NCI-H1436 (cell line): ENCODE measurements around the gene ZBTB3.
"Not testable (repeated sequence)": the region's sequence is repeated elsewhere in the genome, so short reads cannot be mapped to it uniquely, and the experiment has no call there.

Experiments
- DNase-seq: peaks from one replicate; lab custom pipeline; 2025; lab: John Stamatoyannopoulos, UW

Gene ZBTB3

DNA sequence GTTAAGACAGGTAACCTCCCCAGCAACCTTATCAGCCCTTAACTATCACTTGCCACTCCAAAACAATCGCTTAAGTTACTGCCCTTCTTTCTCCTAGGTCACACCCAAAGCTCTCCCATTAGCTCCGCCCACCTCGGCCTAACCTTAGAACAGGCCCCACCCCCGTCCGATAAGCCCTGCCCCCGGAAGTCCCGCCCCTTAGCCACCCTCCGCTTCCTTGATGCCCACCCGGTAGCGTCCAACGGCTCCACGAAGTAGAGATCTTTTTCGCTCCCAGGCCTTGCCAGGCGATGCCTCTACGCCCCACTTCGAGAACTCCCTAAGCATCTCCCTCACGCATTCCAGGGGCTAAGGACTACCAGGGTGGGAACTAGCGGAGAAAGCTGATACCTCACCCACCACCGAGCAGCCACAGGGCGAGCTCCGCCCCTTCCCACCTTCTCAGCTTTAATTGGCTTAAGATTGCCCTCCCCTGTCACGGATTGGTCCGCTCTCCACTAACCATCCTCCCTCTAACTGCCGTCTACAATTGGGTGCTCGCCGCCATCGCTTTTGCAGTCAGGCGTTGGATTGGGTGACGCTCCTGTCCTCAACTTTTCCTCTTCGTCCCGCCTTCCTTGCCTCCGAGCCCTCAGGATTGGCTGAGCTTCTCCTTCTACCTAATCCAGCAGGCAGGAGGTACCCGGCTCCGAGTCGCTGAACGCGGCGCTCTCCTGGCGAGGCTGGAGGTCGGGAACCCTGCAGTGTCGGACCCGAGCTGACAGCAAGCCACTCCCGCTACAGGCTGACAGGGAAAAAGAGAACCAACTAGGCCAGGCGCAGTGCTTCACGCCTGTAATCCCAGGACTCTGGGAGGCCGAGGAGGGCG is at the start of gene ZBTB3:
TSS of gene ZBTB3 (minus strand) at position 425 of the 868 bp plus-strand sequence. CDS start 496 bp downstream, outside the sequence.
- peak; percentile 98 for DNase-seq

DNA sequence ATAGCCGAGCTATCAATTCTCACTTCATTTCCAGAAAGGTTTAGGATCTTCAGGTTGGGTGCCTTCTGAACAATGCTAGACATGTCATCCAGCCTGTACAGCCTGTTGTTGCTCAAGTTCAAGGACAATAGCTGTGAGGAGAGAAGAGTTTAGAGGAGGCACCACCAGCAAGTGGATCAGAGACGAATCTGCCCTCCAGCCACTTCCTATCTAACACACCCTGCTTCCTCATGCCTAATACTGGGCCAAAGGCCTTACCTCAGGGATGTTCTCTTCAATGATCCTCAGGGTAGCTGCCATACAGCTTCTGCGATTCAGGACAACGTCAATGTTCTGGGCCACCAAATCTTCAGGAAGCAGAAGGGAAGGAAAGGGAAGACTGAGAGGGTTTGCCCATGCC is 47.1 kb upstream of the ZBTB3 start:
- no peak for DNase-seq

DNA sequence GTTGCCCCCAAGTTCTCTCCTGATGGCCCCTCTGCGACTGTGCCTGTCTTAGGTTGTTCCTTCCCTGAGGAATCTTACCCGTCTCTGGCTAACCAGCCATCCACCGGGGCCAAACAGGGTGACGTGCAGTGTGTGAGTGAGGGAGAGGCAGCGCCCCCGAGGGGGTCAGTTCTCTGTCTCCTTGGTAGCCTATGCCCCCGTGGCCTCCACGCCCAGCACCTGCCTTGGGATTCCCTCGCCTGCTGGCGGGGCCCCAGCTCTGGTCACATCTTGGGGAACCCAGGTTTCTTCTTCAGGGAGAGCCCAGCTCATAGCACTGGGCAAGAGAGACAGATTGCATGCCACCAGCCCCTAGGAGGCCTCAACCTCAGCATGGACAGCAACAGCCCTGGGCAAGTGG is 45.5 kb upstream of the ZBTB3 start:
- no peak for DNase-seq

DNA sequence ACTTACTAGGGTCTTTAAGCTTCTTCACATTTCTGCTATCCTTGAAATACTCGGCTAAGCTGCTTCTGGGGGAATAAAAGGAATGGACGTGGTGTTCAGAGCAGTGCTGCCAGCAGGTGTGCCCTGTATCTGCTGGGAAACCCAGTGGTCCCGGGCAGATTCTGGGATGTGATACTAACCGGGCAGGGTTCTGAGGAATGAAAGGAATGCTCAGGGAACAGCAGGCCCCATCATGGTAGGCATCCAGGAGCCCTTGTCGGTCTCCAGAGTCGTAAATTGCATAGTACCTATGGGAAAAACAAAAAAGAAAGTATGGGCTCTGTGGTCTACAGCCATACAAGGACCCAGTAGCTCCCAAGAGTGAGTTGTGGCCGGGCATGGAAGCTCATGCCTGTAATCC is 42.3 kb upstream of the ZBTB3 start:
- no peak for DNase-seq

DNA sequence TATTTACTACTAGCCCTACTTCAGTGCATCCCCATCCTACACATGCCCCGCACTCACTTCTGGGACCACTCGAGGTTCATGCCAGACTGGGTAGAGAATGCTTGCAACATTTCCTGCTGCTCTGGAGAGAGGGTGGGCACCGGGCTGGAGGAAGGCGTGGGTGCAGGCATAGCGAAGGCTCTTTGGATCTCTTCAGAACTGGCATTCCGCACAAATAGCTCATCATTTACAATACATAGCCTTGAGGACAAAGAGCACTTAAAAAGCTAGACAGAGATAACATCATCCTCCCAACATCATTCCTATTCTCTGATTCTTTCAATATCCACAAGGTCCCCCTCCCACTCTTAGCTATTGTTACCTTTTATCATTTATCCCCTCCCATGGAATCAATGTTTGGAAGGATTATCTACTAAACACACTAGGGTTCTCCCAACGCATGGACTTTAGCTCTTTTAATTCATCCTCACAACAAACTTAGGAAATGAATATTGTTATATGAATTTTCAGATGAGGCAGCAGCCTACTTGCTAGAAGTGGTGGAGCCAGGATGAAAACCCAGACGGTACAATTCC is 40.3 kb upstream of the ZBTB3 start:
- DNase-seq, result no peak

DNA sequence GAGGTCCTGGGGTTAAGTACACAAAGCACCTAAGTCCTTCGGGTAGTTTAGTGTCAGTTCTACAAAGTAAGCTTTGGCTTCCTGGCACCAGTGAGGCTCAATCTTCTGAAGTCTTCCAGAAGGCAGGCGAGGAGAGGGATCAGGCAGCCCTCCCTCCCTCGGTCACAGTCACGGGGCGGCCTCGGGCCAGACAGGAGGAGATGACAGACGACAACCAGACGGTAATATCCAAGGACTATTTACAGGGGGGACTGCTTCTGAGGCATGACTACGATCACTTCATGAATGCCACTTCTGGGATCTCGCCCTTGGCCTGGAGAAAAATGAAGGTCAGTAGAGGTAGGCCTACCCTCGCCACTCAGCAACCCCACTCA is 38.2 kb upstream of the ZBTB3 start:
- no peak for DNase-seq

DNA sequence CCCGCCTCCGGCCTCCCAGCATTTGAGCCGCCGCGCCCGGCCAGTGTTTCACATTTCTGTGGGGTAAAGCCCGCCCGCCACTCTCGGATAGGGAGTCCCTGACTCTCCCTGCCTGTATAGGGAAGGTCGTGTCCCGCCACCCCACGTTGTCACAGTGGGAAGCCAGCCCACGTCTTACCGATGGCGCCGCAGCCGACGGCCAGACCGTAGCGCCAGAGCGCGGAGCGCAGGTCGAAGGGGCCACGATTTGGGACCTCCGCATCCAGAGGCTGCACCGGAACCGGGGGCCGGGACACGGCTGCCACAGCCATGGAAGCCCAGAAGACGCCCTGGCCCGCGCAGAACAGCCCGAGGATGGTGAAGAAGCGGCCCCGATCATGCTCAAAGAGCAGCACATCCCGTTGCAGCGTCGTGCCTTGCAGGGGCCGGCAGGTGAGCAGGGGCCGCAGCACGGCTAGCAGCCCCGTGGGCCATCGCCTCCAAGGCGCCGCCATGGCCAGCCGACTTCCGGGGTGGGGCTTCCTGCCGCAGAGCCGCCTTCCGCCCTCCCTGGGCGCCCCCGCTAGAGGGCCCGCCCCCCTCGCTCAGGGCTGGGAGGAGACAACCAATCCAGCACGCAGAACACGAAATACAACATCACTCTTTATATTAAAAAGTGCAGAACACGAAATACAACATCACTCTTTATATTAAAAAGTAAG is 37.7 kb upstream of the ZBTB3 start, which contains the start of gene TMEM223:
TSS of gene TMEM223 (minus strand) at position 506 of the 701 bp plus-strand sequence. CDS start at position 494, 12 bp downstream.
- DNase-seq, result peak; percentile 77

DNA sequence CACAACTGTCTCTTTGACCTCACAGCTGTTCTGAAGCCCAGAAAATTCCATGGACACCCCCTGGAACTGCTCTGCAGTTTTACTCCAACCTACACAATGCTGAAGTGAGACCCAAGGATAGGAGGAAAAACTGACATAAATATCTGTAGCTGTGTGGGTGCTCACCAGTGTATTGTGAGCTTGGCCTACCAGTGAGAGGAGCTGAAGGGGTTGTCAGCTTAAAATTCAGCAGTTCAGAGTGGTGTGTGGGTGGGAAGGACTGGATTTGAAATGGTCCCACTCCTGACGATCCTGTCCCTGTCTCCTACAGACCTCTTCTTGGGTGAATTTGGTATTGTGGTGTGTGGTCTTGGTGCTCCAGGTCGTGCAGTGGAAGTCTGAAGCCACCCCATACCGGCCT is 35.6 kb upstream of the ZBTB3 start:
- no peak for DNase-seq

DNA sequence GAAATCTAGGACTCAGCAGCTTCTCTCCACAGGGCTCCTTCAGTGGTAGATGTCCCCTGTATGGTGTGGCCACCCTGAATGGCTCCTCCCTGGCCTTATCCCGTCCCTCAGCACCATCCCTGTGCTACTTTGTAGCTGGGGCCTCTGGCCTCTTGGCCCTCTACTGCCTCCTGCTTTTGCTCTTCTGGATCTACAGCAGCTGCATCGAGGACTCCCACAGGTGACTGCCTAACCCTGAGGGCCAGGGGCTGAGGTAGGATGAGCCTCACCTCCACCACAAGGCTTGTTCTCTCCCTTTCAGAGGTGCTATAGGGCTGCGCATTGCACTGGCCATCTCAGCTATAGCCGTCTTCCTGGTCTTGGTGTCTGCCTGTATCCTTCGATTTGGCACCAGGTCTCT is 35.0 kb upstream of the ZBTB3 start:
- no peak for DNase-seq

DNA sequence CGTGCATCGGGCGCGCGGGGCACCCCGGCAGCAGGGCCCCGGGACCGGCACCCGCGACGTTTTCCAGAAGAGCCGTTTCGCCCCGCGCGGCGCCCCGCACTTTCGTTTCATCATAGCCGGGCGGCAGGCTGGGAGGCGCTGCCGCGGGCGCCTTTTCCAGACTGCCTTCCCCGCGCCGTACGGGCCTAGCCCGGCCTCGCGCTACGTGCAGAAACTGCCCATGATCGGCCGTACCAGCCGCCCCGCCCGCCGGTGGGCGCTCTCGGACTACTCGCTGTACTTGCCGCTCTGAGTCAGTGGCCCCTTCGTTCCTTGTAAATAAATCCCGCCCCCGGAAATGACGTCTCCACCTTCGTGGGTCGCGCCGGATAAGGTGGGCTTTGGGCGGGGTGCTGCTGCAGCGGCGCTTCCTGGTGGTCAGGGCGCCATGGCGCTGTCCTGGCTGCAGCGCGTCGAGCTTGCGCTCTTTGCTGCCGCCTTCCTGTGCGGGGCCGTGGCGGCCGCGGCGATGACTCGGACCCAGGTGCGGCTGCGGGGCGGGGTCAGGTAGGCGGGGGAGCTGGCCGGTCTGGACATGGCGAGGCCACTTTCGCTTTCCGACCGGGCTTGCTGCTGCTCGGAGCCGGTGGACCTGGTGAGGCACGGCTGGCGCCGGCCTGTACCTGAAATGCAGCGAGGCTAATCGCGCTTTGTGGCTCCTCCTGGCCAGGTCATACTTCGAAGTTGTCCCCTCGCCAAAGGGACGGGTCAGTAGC is 33.2 kb upstream of the ZBTB3 start, which contains the start of gene TMEM179B:
TSS of gene TMEM179B (plus strand) at position 398 of the 755 bp plus-strand sequence. CDS start at position 428, 30 bp downstream.
- peak; percentile 98 for DNase-seq

DNA sequence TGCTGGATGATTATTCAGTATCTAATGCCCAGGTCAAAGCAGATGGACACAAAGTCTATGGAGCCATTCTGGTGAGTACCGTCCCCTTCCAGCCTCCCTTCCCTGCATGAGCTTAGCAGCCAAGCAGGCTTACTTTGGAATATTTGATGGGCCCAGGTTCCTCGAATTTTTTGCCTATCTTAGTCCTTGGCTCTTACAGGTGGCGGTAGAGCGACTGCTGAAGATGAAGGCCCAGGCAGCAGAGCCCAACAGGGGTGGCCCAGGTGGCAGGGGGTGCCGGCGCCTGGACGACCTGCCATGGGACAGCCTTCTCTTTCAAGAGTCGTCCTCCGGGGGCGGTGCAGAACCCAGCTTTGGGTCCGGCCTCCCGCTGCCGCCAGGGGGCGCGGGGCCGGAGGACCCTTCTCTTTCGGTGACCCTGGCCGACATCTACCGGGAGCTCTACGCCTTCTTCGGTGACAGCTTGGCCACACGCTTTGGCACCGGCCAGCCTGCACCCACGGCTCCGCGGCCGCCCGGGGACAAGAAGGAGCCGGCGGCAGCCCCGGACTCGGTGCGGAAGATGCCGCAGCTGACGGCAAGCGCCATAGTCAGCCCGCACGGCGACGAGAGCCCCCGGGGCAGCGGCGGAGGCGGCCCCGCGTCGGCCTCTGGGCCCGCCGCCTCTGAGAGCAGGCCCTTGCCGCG is 32.5 kb upstream of the ZBTB3 start:
- DNase-seq, result peak; percentile 78

DNA sequence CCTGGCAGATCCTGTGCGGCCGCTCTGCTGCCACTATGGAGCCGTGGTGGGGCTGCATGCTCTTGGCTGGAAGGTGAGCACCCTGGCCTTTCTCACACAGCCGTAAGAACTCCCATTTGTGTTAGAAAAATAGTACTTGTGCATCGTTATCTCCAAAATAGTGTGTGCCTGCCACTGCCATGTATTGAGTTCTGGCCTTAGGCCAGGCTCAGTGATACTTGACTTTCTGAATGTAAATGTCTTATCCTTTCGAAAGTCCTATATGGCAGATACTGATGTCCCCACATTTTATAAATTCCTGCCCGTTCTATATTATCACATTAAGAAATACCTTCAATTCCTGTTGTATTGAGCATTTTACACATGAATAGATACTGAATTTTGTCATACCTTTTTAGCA is 28.8 kb upstream of the ZBTB3 start:
- no peak for DNase-seq

DNA sequence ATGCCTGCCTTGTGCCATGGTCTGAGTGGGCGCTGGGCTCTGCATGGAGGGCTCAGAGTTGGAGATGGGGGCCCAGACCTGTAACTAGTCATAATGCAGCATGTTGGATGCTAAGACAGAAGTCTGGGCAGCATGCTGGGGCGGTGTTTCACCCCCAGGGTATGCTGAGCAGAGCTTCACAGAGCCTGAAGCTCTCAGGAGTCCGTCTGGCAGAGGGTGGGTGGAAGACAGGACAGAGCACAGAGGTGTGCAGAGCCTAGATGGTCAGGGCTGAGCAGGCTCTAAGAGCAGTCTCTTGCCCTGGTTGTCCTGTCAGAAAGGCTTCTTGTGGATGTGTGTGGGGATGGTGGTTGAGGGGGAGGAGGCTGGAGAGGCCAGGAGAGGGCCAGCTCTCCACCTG is 24.5 kb upstream of the ZBTB3 start:
- DNase-seq, result no peak

DNA sequence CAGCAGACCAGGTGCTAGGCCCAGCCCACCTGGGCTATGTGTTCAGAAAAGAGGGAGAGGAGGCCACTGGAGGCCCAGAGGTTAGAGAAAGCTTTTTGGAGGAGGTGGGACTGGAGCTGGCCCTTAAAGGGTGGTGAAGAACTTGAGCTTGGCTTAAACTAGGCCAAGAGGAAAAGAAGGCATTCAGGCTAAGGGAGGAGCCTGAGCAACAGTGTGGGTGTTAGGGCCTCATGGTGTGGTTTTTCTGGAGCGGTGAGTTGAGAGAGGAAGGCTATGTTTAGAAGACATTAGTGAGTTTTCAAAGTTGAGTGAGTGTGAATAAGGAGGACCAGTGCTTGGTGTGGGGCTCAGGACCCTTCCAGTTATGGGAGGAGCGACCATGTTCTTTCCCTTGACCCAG is 23.4 kb upstream of the ZBTB3 start:
- DNase-seq, result no peak

DNA sequence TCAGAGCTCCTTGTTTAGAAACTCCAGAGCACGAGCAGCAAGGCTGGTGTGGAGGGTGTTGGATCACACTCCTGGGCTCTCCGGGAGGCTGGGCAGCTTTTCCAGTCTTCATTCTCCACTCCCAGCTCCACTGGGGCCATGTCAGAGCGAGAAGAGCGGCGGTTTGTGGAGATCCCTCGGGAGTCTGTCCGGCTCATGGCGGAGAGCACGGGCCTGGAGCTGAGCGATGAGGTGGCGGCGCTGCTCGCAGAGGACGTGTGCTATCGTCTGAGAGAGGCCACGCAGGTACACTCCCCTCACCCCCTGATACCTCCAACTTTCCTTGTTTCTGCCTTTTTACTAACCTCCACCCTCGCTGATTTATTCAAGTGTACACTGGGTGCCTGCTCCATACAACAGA is 21.7 kb upstream of the ZBTB3 start:
- DNase-seq, result no peak

DNA sequence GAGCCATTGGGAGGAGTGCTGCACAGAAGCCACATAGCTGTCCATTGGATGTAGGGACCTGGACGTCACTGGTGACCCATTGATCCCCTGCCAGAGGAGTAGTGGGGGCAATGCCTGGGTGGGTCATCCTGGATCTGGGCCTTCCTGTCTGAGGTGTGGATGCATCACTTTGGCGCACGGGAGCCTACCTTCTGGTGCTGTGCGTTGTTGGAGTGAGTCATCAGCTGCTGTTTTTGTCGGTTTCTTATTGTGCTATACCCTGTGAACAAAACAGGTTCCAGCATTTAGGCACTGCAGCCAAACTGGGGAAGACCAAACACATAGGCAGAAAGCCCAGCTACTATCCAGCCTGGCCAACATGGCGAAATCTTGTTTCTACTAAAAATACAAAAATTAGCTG is 20.4 kb upstream of the ZBTB3 start:
- no peak for DNase-seq

DNA sequence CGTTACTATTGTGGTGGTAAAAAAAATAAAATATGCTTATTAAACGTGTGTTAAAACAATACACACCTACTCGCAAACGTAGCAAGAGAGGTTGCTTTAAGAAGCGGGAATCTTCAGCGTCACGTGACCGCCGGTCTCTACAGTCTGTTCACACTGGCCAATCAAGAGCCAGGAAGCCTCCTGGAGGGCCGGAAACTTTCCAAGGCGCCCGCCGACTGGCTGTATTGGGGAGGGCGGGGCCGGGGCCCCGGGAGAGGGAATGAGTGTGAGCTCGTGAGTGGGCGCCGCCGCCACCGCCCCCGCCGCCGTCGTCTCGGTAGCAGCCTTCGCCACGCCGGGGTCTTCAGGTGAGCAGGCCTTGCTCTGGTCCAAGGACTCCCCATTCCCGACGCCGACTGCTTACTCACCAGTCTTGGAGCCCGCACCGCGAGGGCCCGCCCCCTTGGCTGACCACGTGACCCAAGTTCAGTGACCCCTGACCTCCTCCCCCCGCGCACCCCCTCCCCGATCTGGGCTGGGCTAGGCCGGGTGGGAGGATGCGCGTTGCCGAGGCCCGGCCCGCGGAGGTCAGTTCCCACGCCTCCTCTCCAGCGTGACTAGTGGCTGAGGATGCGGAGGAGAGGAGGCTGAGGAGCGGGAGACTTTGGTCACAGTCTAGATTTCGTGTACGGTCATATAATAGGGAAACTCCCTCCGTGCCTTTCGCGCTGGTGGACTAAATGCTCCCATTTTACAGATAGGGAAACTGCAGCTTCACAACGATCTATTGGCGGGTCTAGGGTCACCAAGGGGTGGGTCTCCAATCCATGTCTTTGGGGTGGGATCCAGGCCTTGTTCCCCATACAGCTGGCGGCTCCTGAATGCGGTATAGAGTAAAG is 17.4 kb upstream of the ZBTB3 start, which contains the start of gene TAF6L:
TSS of gene TAF6L (plus strand) at position 253 of the 878 bp plus-strand sequence. CDS start 4,388 bp downstream, outside the sequence.
- DNase-seq, result peak; percentile 96

DNA sequence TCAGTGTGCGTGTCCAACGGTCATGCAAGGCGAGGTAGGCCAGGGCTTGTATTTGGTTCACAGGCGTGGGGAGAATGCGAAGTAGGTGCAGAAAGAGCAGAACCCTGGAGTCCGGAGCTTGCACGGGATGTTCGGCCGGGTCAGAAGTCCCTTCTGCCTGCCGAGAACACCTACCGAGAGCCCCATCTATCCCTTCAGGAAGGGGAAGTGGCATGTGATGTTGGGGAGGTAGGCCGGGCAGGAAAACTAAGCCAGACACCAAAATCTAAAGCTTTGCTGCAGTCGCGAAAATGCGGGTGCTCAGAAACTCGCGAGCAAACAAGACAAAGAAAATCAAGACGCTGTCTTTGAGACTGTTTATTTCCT is 16.8 kb upstream of the ZBTB3 start:
- DNase-seq, result peak; percentile 35

DNA sequence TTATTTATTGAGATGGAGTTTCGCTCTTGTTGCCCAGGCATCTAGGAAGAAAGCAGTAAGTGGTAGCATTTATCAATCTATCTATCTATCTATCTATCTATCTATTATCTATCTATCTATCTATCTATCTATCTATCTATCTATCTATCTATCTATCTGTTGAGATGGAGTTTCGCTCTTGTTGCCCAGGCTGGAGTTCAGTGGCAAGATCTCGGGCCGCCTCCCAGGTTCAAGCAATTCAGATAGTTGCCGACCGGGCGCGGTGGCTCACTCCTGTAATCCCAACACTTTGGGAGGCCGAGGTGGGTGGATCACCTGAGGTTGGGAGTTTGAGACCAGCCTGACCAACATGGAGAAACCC is 6.9 kb upstream of the ZBTB3 start:
- not testable (repeated sequence) for DNase-seq
